Choroid plexus epithelial cell (primary cell): ENCODE data around the gene RWDD1.
A peak's percentile ranks its signal among the peaks of the same experiment; 100 is the strongest.

Experiments
- DNase-seq: peaks from one replicate; pipeline ENCODE4 v3.0.0-alpha.2; 2010; ENCODE audit warnings: low read depth
- H3K4me3 ChIP-seq: 2 replicates; pipeline ENCODE4 v1.5.1; 2011; ENCODE audit warnings: low read depth, mild to moderate bottlenecking, control low read depth, low read length, moderate library complexity
- TF ChIP-seq, protein P1 (sequence below): conservative IDR thresholded peaks from 2 replicates; pipeline ENCODE4 v1.5.1; 2011; ENCODE audit warnings: low read depth, mild to moderate bottlenecking, control low read depth, inconsistent platforms, low read length, moderate library complexity

Gene RWDD1

DNA sequence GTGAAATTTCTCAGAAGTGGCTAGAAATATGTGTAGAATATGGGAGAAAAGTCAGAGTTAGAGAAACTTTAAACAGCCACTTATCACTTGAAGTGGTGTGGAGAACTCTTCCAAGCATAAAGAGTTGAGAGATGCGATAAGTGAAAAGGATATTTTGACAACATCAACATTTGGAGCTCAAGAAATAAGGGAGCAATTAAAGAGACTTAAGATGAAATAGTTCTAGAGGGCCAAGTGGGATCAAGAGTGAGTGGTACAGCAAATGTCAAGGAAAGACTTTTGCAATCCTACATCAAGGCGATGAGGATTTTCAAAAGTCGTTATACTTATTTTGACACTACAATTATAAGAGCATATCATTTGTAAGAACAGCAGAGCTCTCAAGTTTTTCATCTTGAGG, 54.6 kb downstream of the RWDD1 start:
- DNase-seq = no peak
- no peak overlapping the region for H3K4me3 ChIP-seq
- TF ChIP-seq, protein P1, sequence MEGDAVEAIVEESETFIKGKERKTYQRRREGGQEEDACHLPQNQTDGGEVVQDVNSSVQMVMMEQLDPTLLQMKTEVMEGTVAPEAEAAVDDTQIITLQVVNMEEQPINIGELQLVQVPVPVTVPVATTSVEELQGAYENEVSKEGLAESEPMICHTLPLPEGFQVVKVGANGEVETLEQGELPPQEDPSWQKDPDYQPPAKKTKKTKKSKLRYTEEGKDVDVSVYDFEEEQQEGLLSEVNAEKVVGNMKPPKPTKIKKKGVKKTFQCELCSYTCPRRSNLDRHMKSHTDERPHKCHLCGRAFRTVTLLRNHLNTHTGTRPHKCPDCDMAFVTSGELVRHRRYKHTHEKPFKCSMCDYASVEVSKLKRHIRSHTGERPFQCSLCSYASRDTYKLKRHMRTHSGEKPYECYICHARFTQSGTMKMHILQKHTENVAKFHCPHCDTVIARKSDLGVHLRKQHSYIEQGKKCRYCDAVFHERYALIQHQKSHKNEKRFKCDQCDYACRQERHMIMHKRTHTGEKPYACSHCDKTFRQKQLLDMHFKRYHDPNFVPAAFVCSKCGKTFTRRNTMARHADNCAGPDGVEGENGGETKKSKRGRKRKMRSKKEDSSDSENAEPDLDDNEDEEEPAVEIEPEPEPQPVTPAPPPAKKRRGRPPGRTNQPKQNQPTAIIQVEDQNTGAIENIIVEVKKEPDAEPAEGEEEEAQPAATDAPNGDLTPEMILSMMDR = no peak

DNA sequence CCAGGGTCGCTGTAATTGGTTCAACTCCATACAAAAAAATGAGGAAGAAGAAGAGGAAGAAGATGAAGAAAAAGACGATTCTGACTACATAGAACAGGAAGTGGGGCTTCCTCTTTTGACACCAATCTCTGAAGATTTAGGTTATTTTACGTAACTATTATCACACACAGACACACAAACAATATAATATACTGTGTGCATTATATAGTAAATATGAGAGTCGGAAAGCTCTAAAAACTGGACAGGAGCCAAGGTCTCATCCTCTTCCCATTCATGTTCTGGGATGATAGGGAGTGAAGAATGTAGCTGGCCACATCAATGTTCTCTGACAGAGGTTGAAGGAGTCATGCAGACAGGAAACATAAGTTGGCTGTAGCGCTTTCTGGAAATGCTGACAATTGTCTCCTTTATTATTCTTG, 58.3 kb downstream of the RWDD1 start:
- DNase-seq = no peak
- TF ChIP-seq, protein P1 = no peak
- no peak overlapping the region for H3K4me3 ChIP-seq

DNA sequence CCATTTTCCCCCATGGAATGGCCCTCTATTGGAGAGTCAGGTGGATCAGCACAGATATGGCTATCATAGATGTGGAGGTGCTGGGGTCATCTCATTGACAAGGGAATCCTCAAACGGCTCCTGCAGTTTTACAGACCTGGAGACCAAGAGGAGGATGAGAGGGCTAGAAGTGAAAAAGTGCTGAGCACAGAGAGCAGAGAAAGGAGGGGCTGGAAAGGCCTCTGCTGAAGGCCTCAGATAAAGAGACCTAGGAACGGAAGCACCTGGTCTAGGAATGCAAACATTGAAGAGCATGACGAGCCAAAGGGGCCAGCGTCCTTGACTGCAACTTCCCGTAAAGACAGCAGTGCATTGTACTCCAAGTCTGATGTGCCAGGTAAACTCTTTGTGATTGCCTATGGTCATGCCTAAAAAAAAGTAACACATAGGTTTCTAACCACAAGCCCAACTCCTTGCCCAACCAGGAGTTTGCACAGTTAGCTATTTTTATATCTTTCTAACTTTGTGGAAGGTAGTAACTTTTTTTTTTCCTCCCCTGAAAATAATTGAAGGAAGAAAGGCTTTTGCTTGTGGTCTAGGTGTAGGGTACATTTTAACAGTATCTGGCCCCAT, 60.2 kb downstream of the RWDD1 start:
- TF ChIP-seq, protein P1 = no peak
- H3K4me3 ChIP-seq = no peak overlapping the region
- no peak for DNase-seq

GRCh38 chr6:116633685-116634084, 62.4 kb downstream of the RWDD1 start:
- peak; percentile 18 for DNase-seq
- no peak overlapping the region for H3K4me3 ChIP-seq
- TF ChIP-seq, protein P1 = peak; percentile 45
